Breast epithelium (tissue), 4 donors: ENCODE data around the gene BMP2K. TPM values are rescaled to one million over a fixed set of nuclear protein-coding genes. Genes with fewer than 3 reads are reported as not detected.

Source experiments
- DNase-seq, 2 donors: peaks; one replicate each; pipeline ENCODE4 v3.0.0-alpha.2; 2019; ENCODE audit warnings: low spot score in 2 of 2
- H3K27ac ChIP-seq, 2 donors: fragments of 200-600 bp; sonication (generic) in 1 of 2; one replicate each; pipeline ENCODE4 v1.5.1; 2016 to 2019; ENCODE audit warnings: mild to moderate bottlenecking in 1 of 2
- H3K27me3 ChIP-seq, 2 donors: fragments of 200-600 bp; sonication (generic) in 1 of 2; one replicate each; pipeline versions ENCODE4 v1.5.1 to v1.6.0; 2017 to 2019; ENCODE audit warnings: control low read depth in 1 of 2, mild to moderate bottlenecking in 1 of 2
- H3K36me3 ChIP-seq: fragments of 200-600 bp; one replicate; pipeline ENCODE4 v1.5.1; 2019
- H3K4me1 ChIP-seq, 2 donors: fragments of 200-600 bp; sonication (generic); one replicate each; pipeline ENCODE4 v1.5.1; 2016 to 2019; ENCODE audit warnings: control low read depth in 1 of 2
- H3K4me3 ChIP-seq, 3 donors: fragments of 200-600 bp; sonication (generic); 1 replicate in 2 of 3; 2 replicates in 1 of 3; pipeline ENCODE4 v1.5.1; 2016 to 2019; ENCODE audit warnings: mild to moderate bottlenecking in 3 of 3, moderate library complexity in 2 of 3
- H3K9me3 ChIP-seq, 2 donors: fragments of 200-600 bp; sonication (generic) in 1 of 2; one replicate each; pipeline ENCODE4 v1.5.1; 2016 to 2019; ENCODE audit warnings: control low read depth in 1 of 2
- POLR2A ChIP-seq: fragments of 450-650 bp; IDR thresholded peaks from one replicate; pipeline ENCODE4 v1.6.1; 2016; ENCODE audit warnings: antibody characterized with exemption, mild to moderate bottlenecking, moderate library complexity
- POLR2AphosphoS5 ChIP-seq, 3 donors: sonication (generic); formaldehyde crosslinking; IDR thresholded peaks; one replicate each; pipeline ENCODE4 v1.6.1; 2017; ENCODE audit warnings: antibody characterized with exemption in 3 of 3
- intact Hi-C: fragments of 100-400 bp; cut with DNase I; formaldehyde crosslinking; loops from one replicate; pipeline ENCODE4 v1.15.1; 2023; ENCODE audit warnings: low total_unique reads
- total RNA-seq, 3 donors: library from RNA; depleted of rRNA; stranded (reverse); fragments of >200 nt; gene quantifications; one replicate each; pipeline ENCODE4 v1.1.0, GENCODE V29; 2016
- TF ChIP-seq, protein P1 (sequence below), 3 donors: fragments of 450-650 bp; IDR thresholded peaks; one replicate each; pipeline ENCODE4 v1.5.1; 2016 to 2017; ENCODE audit warnings: antibody characterized with exemption in 3 of 3, mild to moderate bottlenecking in 3 of 3, moderate library complexity in 3 of 3

BMP2K gene
- total RNA-seq, 3 donors from 2014 or later: 42.3 to 134 (median 42.4) TPM

- DNase-seq: no peak
- H3K4me3 ChIP-seq: no peak overlapping the region
- H3K27ac ChIP-seq: no peak overlapping the region
- H3K9me3 ChIP-seq: no peaks in the 10 kb centered on the region
- H3K27me3 ChIP-seq: no peaks in the 10 kb centered on the region
- no peaks in the 10 kb centered on the region for H3K4me1 ChIP-seq
- no peak for TF ChIP-seq POLR2AphosphoS5 (IDR thresholded peaks at IDR 0.05)
- TF ChIP-seq, protein P1, sequence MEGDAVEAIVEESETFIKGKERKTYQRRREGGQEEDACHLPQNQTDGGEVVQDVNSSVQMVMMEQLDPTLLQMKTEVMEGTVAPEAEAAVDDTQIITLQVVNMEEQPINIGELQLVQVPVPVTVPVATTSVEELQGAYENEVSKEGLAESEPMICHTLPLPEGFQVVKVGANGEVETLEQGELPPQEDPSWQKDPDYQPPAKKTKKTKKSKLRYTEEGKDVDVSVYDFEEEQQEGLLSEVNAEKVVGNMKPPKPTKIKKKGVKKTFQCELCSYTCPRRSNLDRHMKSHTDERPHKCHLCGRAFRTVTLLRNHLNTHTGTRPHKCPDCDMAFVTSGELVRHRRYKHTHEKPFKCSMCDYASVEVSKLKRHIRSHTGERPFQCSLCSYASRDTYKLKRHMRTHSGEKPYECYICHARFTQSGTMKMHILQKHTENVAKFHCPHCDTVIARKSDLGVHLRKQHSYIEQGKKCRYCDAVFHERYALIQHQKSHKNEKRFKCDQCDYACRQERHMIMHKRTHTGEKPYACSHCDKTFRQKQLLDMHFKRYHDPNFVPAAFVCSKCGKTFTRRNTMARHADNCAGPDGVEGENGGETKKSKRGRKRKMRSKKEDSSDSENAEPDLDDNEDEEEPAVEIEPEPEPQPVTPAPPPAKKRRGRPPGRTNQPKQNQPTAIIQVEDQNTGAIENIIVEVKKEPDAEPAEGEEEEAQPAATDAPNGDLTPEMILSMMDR (IDR thresholded peaks at IDR 0.05): no peak
- TF ChIP-seq POLR2A: no peak
- H3K36me3 ChIP-seq: no peaks in the 10 kb centered on the region
- intact Hi-C loops: no loop called here
These were observed 8.8 kb upstream of the BMP2K start for GRCh38 chr4:78767350-78767749.

DNA sequence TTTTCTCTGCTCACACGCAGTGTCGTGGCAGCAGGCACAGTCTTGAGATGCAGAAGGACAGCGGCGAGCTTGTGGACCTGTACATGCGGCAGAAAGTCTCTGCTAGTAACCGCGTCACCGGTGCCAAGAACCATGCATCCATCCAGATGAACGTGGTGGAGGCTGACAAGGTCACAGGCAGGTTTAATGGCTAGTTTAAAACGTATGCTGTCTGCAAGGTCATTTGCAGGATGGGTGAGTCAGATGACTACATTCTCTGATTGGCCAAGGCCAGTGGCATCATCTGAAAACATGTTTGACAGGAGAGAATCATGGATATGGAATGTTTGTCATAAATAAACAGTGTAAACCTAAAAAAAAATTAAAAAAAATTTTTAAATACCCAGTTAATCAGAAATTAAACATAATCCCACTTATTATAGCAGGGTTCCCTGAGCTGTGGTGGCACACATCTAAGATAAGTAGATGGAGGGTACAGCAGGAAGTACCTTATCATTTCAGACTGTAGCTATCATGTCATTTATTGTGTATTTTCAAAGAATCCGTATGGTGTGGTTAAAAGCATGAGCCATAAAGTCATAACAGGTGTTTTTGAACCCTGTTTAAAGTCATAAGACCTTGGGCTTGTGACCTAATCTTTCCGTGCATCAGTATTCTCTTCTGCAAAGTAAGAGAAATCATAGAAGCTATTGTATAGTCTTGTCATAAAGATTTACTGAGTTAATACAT, 7.5 kb upstream of the BMP2K start:
- H3K4me1 ChIP-seq: no peaks in the 10 kb centered on the region
- no peaks in the 10 kb centered on the region for H3K9me3 ChIP-seq
- no peaks in the 10 kb centered on the region for H3K27me3 ChIP-seq
- TF ChIP-seq POLR2A: no peak
- no peak for TF ChIP-seq POLR2AphosphoS5 (IDR thresholded peaks at IDR 0.05)
- TF ChIP-seq, protein P1 (IDR thresholded peaks at IDR 0.05): no peak
- H3K4me3 ChIP-seq: no peak overlapping the region
- no peak for DNase-seq
- H3K27ac ChIP-seq: no peak overlapping the region
- intact Hi-C loops: no loop called here
- H3K36me3 ChIP-seq: no peaks in the 10 kb centered on the region

- TF ChIP-seq POLR2AphosphoS5 (IDR thresholded peaks at IDR 0.05) (no peak), POLR2A (no peak)
- TF ChIP-seq, protein P1 (IDR thresholded peaks at IDR 0.05): no peak
These were observed 6.0 kb upstream of the BMP2K start for GRCh38 chr4:78770091-78770642.

DNA sequence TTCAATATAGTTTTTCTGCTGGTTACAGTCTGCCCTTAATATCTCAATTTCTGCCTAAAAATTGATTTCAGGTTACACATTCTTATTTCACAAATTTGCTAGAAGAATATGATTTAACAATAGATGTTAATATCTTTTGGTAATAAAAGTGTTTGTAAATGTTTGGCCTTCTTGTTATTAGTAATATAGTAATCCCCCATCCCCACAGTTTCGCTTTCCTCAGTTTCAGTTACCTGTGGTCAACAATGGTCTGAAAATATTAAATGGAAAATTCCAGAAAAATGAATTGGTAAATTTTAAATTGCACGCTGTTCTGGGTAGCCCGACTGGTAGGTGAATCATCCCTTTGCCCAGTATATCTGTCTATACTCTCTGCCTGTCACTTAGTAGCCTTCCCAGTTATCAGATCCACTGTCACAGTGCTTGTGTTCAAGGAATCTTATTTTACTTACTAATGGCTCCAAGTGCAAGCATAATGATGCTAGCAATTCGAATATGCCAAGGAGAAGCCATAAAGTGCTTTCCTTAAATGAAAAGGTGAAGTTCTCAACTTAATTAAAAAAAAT, 3.5 kb upstream of the BMP2K start:
- Histone ChIP-seq H3K4me1 (no peaks in the 10 kb centered on the region), H3K9me3 (no peaks in the 10 kb centered on the region), H3K36me3 (no peaks in the 10 kb centered on the region), H3K27me3 (no peaks in the 10 kb centered on the region), H3K4me3 (no peak overlapping the region), H3K27ac (no peak overlapping the region)
- intact Hi-C loops: loop anchor here (10.0 kb wide), 1 partner anchor 128 kb away; no protein-coding TSS in a partner anchor
- TF ChIP-seq, protein P1 (IDR thresholded peaks at IDR 0.05): no peak
- TF ChIP-seq POLR2AphosphoS5 (IDR thresholded peaks at IDR 0.05) (no peak), POLR2A (no peak)
- no peak for DNase-seq

More at GRCh38 chr4:78770091-78770642, 6.0 kb upstream of the BMP2K start:
- intact Hi-C loops: loop anchor here (10.0 kb wide), 1 partner anchor 125 kb away; no protein-coding TSS in a partner anchor
- no peaks in the 10 kb centered on the region for H3K9me3 ChIP-seq
- H3K27me3 ChIP-seq: no peaks in the 10 kb centered on the region
- H3K4me3 ChIP-seq: no peak overlapping the region
- DNase-seq: no peak
- H3K4me1 ChIP-seq: no peaks in the 10 kb centered on the region
- H3K27ac ChIP-seq: no peak overlapping the region
- no peaks in the 10 kb centered on the region for H3K36me3 ChIP-seq

- no peak for DNase-seq
- H3K27ac ChIP-seq: peak overlapping the region in 1 of 2 donors; percentile 10
- no peak for TF ChIP-seq POLR2AphosphoS5 (IDR thresholded peaks at IDR 0.05)
- TF ChIP-seq, protein P1 (IDR thresholded peaks at IDR 0.05): no peak
- no peak for TF ChIP-seq POLR2A
- intact Hi-C loops: loop anchor here (10.0 kb wide), 1 partner anchor 130 kb away; no protein-coding TSS in a partner anchor
- no peaks in the 10 kb centered on the region for H3K27me3 ChIP-seq
- H3K36me3 ChIP-seq: no peaks in the 10 kb centered on the region
- H3K4me3 ChIP-seq: no peak overlapping the region
- no peaks in the 10 kb centered on the region for H3K9me3 ChIP-seq
- no peaks in the 10 kb centered on the region for H3K4me1 ChIP-seq
These were observed 1.7 kb upstream of the BMP2K start for GRCh38 chr4:78774417-78774816.
